Sigmoid colon (tissue), 4 donors: Measurements from ENCODE around the gene LRFN3.

Experiments used
- CTCF ChIP-seq, 4 experiments: fragments of 450-650 bp in 3 of 4; fragments of 200-600 bp in 1 of 4; IDR thresholded peaks; one replicate each; pipeline ENCODE4 v1.5.1; 2016 to 2019; ENCODE audit warnings: antibody characterized with exemption in 4 of 4, mild to moderate bottlenecking in 3 of 4, moderate library complexity in 2 of 4
- EP300 ChIP-seq, 4 donors: sonication (generic); formaldehyde crosslinking; IDR thresholded peaks; one replicate each; pipeline ENCODE4 v1.6.1; 2017; ENCODE audit warnings: antibody characterized with exemption in 4 of 4
- POLR2A ChIP-seq, 2 donors: fragments of 450-650 bp; IDR thresholded peaks; one replicate each; pipeline ENCODE4 v1.6.1; 2016; ENCODE audit warnings: antibody characterized with exemption in 2 of 2, mild to moderate bottlenecking in 2 of 2, moderate library complexity in 2 of 2
- POLR2AphosphoS5 ChIP-seq, 4 donors: sonication (generic); formaldehyde crosslinking; IDR thresholded peaks; one replicate each; pipeline ENCODE4 v1.6.1; 2017; ENCODE audit warnings: antibody characterized with exemption in 4 of 4

- TF ChIP-seq POLR2AphosphoS5 (IDR thresholded peaks at IDR 0.05) (no peak), EP300 (IDR thresholded peaks at IDR 0.05) (no peak), CTCF (IDR thresholded peaks at IDR 0.05) (no peak), POLR2A (IDR thresholded peaks at IDR 0.05) (no peak)
These were observed 24.3 kb downstream of the LRFN3 start for GRCh38 chr19:35960432-35960972.
